Femur (tissue), 1 donor: ENCODE results near the gene GRIA4.
A peak's percentile ranks its signal among the peaks of the same experiment; 100 is the strongest.

ENCODE experiments used
- DNase-seq: peaks from one replicate; pipeline ENCODE4 v3.0.0-alpha.2; 2017

GRIA4 gene

GRCh38 chr11:106014035-106014434 is 404.2 kb downstream of the GRIA4 start:
- no peak for DNase-seq

- DNase-seq, result no peak
These were observed 404.7 kb downstream of the GRIA4 start for GRCh38 chr11:106014620-106015019.

DNA sequence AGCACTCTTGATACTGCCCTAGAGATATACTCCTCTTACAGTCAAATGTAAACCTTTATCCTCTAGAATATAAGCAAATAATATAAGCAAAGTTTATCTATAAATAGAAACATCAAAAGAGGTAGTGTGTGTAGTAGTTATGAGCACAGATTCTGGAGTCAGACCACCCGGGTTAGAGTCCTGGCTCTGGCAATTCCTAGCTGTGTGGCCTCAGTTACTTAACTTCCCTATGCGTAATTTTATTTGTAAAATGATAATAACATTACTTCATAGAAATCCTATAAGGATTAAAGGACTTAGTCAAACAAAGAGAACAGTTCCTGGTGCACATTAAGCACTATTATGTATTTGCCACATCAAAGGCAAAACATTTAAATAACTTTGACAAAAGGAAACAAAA is 405.2 kb downstream of the GRIA4 start:
- no peak for DNase-seq

- no peak for DNase-seq
These were observed 407.2 kb downstream of the GRIA4 start for GRCh38 chr11:106017093-106017492.

DNA sequence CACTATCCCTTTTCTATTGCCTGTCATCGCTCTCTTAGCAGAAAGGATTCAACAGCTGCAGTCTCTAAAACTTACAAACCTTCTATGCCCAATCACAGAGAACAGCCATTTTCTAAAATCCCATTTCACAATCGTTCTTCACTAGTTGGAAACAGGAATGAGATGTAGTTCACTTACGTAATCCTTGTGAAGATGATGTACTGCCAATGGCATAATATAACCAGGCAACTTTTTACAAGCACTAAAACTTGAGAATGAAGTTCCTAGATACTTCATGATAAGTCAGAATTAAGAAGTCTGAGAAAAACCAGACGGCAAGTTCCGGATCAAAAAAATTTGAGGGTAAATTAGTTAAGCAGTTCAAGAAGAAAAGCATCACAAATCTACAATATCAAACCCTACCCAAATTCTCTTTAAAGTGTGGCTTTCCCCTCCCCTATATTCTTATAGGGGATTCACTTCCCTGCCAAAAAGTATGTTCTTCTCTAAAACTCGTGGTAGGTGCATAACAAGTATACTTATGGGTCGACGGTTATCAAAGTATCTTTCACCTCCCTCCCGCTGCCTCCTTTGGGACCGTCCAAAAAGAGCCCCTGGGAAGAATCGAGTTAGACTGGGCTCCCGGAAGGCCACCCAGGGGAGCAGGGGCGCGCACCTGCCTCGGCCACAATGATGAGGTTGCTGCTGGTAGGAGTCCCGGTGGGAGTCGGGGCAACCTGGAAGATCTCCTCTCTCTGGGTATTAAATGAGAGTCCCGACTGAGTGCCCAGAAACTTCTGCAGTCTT is 411.5 kb downstream of the GRIA4 start:
- DNase-seq, result no peak

DNA sequence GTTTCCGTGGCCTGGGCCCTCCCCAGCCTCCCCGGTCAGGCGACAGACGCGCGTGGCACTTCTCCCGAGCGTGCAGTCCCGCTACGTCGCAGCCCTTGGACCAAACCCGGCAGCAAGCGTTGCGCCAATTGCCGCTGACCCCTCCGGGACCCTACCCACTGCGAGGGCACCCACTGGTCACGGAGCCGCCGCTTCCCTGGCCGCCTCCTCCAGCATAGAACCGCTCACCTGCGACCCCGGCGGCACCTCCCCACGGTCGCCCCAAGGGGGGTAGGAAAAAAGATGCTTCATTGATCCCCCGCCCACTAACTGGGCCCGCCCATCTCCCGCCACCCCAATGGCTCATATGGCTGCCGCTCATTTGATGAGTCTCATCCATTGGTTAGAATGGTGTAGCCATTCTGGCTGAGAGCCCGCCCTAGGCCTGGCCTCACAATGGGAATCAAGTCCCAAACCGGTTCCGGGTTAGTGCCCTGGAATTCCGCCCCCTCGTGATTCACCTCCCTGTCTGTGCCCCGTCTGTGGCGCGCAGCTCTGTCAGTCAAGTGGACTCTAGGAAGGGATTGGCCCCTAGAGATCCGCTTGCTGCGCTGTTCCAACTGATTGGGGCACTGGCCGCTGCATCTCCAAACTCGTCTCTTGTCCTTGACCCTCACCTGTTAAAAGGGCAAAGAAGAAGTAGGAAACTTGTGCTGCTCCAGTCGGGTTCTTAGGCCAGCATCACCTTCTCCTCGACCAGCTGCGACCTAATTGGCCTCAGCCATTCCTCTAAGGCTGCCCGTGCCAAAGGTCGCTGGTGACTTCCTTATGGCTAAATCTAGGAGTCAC is 412.3 kb downstream of the GRIA4 start, which contains the start of gene MSANTD4:
MSANTD4 (minus strand) TSS at position 274 of the 828 bp plus-strand sequence. CDS start 11,323 bp downstream, outside the sequence.
- peak; percentile 99 for DNase-seq

DNA sequence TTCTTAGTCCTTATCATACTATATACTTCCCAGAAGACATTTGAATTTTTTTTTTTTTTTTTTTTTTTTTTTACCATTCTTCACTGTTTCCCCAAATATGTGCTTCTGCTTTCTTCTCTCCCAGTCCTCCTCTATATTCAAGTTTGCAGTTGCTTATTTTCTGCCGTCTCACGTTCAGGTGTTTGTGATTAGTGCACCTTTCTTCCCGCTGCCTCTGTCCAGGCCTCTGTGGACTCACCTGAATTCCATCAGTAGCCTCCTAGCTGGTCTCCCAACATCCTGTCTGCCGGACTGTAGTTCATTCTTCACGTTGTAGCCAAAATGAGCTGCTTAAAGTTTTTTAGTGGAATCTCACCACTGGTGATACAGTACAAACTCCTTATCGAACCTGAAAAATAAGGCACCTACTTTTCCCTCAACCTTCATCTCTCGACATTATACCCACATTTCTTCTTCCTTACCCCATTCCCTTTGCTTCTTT is 413.0 kb downstream of the GRIA4 start:
- DNase-seq, result no peak

GRCh38 chr11:106030609-106031008 is 420.7 kb downstream of the GRIA4 start:
- no peak for DNase-seq

- DNase-seq, result no peak
These were observed 421.4 kb downstream of the GRIA4 start for GRCh38 chr11:106031202-106031810.
